ENCODE data around the gene TMEM25. TPM values are rescaled to one million over a fixed set of nuclear protein-coding genes. Genes with fewer than 3 reads are reported as not detected.

Gene TMEM25
- total and polyA plus RNA-seq, 4 donors: 5.5 to 19.9 (median 7.2) TPM

GRCh38 chr11:118514103-118514502 is 16.9 kb upstream of the TMEM25 start:
- peaks cover 0 to 8% (median 5%) of the 10 kb centered on the region in 4 donors for H3K4me1 ChIP-seq (ENCODE audit: control insufficient read depth in 4 of 4, insufficient read depth in 4 of 4, low read length in 3 of 4)
- no peak overlapping the region for H3K9ac ChIP-seq (ENCODE audit: low read depth in 1 of 2, low read length in 2 of 2)

DNA sequence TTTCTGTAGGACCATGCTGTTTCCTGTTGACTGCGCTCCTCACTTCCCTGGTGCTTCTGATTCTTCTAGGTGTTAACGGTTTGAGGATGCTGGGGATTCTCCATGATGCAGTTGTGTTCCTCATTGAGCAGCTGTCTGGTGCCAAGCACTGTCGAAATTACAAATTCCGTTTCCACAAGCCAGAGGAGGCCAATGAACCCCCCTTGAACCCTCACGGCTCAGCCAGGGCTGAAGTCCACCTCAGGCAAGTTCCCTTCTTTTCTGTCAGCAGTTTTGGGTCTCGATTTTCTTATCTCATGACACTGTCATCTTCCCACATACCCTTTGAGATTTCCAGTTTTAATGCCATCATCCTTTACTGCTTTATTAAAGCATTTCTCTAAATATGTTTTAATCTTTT is 11.4 kb upstream of the TMEM25 start:
- Histone ChIP-seq H3K9ac (ENCODE audit: low read depth in 1 of 2, low read length in 2 of 2) (no peak overlapping the region), H3K4me3 (ENCODE audit: low read depth in 1 of 3, low read length in 3 of 3) (peak overlapping the region in 2 of 3 donors; percentile 37 to 62), H3K27ac (ENCODE audit: low read depth in 1 of 2, low read length in 2 of 2) (peak overlapping the region; percentile 68 to 77), H3K36me3 (ENCODE audit: control insufficient read depth in 4 of 4, insufficient read depth in 3 of 4, low read depth in 1 of 4, low read length in 3 of 4) (peaks cover 9 to 35% (median 28%) of the 10 kb centered on the region in 4 donors), H3K9me3 (ENCODE audit: control insufficient read depth in 4 of 4, low read length in 3 of 4) (no peaks in the 10 kb centered on the region), H3K4me1 (ENCODE audit: control insufficient read depth in 4 of 4, insufficient read depth in 4 of 4, low read length in 3 of 4) (peaks cover 8 to 59% (median 50%) of the 10 kb centered on the region in 4 donors), H3K27me3 (ENCODE audit: control insufficient read depth in 4 of 4, insufficient read depth in 4 of 4, low read length in 3 of 4) (no peaks in the 10 kb centered on the region)
- DNase-seq (ENCODE audit: low spot score): no peak
- WGBS: 38% methylated on average over 6 of the region's 6 CpGs
- peak in 1 of 2 donors; percentile 49 for TF ChIP-seq GABPA (IDR thresholded peaks at IDR 0.05 in 1 of 2, conservative IDR thresholded peaks at IDR 0.05 in 1 of 2)
- TF ChIP-seq JUND (IDR thresholded peaks at IDR 0.05): peak; percentile 50 to 54
- peak in 1 of 2 donors; percentile 47 for TF ChIP-seq EGR1 (IDR thresholded peaks at IDR 0.05; ENCODE audit: low read depth in 2 of 2)
- TF ChIP-seq YY1 (IDR thresholded peaks at IDR 0.05): peak; percentile 56
- TF ChIP-seq, protein P1, sequence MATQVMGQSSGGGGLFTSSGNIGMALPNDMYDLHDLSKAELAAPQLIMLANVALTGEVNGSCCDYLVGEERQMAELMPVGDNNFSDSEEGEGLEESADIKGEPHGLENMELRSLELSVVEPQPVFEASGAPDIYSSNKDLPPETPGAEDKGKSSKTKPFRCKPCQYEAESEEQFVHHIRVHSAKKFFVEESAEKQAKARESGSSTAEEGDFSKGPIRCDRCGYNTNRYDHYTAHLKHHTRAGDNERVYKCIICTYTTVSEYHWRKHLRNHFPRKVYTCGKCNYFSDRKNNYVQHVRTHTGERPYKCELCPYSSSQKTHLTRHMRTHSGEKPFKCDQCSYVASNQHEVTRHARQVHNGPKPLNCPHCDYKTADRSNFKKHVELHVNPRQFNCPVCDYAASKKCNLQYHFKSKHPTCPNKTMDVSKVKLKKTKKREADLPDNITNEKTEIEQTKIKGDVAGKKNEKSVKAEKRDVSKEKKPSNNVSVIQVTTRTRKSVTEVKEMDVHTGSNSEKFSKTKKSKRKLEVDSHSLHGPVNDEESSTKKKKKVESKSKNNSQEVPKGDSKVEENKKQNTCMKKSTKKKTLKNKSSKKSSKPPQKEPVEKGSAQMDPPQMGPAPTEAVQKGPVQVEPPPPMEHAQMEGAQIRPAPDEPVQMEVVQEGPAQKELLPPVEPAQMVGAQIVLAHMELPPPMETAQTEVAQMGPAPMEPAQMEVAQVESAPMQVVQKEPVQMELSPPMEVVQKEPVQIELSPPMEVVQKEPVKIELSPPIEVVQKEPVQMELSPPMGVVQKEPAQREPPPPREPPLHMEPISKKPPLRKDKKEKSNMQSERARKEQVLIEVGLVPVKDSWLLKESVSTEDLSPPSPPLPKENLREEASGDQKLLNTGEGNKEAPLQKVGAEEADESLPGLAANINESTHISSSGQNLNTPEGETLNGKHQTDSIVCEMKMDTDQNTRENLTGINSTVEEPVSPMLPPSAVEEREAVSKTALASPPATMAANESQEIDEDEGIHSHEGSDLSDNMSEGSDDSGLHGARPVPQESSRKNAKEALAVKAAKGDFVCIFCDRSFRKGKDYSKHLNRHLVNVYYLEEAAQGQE (IDR thresholded peaks at IDR 0.05): no peak
- TF ChIP-seq HNF4A (conservative IDR thresholded peaks at IDR 0.05): peak; percentile 91 to 96
- TF ChIP-seq, protein P2, sequence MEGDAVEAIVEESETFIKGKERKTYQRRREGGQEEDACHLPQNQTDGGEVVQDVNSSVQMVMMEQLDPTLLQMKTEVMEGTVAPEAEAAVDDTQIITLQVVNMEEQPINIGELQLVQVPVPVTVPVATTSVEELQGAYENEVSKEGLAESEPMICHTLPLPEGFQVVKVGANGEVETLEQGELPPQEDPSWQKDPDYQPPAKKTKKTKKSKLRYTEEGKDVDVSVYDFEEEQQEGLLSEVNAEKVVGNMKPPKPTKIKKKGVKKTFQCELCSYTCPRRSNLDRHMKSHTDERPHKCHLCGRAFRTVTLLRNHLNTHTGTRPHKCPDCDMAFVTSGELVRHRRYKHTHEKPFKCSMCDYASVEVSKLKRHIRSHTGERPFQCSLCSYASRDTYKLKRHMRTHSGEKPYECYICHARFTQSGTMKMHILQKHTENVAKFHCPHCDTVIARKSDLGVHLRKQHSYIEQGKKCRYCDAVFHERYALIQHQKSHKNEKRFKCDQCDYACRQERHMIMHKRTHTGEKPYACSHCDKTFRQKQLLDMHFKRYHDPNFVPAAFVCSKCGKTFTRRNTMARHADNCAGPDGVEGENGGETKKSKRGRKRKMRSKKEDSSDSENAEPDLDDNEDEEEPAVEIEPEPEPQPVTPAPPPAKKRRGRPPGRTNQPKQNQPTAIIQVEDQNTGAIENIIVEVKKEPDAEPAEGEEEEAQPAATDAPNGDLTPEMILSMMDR (IDR thresholded peaks at IDR 0.05; ENCODE audit: low read depth, low read length, missing input control): no peak
- TF ChIP-seq ZBTB33 (IDR thresholded peaks at IDR 0.05): no peak
- no peak for TF ChIP-seq FOXA1 (IDR thresholded peaks at IDR 0.05)

More at GRCh38 chr11:118514103-118514502, 16.9 kb upstream of the TMEM25 start:
- Histone ChIP-seq H3K36me3 (ENCODE audit: control insufficient read depth in 4 of 4, insufficient read depth in 3 of 4, low read depth in 1 of 4, low read length in 3 of 4) (peaks cover 9 to 60% (median 57%) of the 10 kb centered on the region in 4 donors), H3K27ac (ENCODE audit: low read depth in 1 of 2, low read length in 2 of 2) (no peak overlapping the region), H3K27me3 (ENCODE audit: control insufficient read depth in 4 of 4, insufficient read depth in 4 of 4, low read length in 3 of 4) (no peaks in the 10 kb centered on the region), H3K9me3 (ENCODE audit: control insufficient read depth in 4 of 4, low read length in 3 of 4) (no peaks in the 10 kb centered on the region), H3K4me3 (ENCODE audit: low read depth in 1 of 3, low read length in 3 of 3) (no peak overlapping the region)
- no peak for TF ChIP-seq HNF4G (IDR thresholded peaks at IDR 0.05)
- no peak for TF ChIP-seq GABPA (IDR thresholded peaks at IDR 0.05 in 1 of 2, conservative IDR thresholded peaks at IDR 0.05 in 1 of 2)
- TF ChIP-seq, protein P1 (IDR thresholded peaks at IDR 0.05): no peak
- TF ChIP-seq RXRA (IDR thresholded peaks at IDR 0.05): no peak
- TF ChIP-seq FOXA2 (IDR thresholded peaks at IDR 0.05): no peak
- TF ChIP-seq TAF1 (conservative IDR thresholded peaks at IDR 0.05): no peak
- TF ChIP-seq, protein P3, sequence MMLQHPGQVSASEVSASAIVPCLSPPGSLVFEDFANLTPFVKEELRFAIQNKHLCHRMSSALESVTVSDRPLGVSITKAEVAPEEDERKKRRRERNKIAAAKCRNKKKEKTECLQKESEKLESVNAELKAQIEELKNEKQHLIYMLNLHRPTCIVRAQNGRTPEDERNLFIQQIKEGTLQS (IDR thresholded peaks at IDR 0.05): no peak
- no peak for TF ChIP-seq JUND (IDR thresholded peaks at IDR 0.05)
- no peak for TF ChIP-seq ZBTB33 (IDR thresholded peaks at IDR 0.05)
- TF ChIP-seq NR2F2 (IDR thresholded peaks at IDR 0.05): no peak
- no peak for DNase-seq (ENCODE audit: low spot score)
- WGBS: 77% methylated on average over 7 of the region's 7 CpGs
